ENCODE data around the gene UBE2M.

DNA sequence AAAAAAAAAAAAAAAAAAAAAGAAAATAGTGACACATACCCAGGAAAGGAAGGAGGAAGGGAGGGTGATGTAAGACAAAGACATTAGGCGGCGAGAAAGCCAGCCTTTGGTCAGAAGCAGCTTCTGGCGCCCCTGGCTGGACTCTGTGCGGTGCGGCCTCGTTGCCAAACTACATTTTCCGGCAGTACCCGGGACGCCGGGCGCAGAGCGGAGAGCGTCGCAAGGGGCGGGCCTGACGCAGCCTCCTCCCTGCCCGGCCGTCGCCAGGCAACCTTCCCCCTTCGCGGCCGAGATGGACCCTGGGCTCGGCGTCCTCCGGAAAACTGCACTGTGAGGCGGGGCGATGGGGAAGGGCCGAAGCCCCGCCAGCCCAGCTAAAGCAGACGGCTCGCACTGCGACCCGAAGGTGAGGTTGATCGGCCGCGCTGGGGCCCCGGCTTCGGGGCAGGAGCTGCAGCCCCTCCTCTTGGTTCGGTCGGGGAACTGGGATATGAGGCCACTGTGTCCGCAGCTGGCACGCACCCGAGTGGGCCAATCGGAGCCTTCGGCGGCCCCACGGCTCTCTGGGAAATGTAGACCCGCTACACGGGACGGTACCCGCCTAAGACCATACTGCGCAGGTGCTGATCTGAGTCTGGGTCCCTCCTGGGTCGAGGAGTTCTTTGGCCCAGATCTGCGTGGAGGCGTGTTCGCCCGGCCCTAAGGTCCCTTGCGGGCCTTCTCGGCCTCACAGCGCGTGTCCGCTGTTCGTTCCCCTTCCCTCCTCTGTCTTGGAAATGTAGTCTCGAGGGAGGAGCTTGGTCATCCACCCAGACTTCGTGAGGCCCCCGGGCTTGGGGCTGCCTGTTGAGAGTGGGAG is 17.0 kb upstream of the UBE2M start:
- TF ChIP-seq CTCF (IDR thresholded peaks at IDR 0.05; ENCODE audit: low read depth, low read length) = peak; percentile 14; the same call in 1 of the 2 replicates
- no peak for TF ChIP-seq EZH2phosphoT487 (IDR thresholded peaks at IDR 0.05; ENCODE audit: low read depth)
